NCI-H2171 (cell line): ENCODE measurements around the gene TGDS.
"Not testable (repeated sequence)": the region's sequence is repeated elsewhere in the genome, so short reads cannot be mapped to it uniquely, and the experiment has no call there.

Source experiments
- DNase-seq: peaks from one replicate; lab custom pipeline; 2025; lab: John Stamatoyannopoulos, UW

Gene TGDS

DNA sequence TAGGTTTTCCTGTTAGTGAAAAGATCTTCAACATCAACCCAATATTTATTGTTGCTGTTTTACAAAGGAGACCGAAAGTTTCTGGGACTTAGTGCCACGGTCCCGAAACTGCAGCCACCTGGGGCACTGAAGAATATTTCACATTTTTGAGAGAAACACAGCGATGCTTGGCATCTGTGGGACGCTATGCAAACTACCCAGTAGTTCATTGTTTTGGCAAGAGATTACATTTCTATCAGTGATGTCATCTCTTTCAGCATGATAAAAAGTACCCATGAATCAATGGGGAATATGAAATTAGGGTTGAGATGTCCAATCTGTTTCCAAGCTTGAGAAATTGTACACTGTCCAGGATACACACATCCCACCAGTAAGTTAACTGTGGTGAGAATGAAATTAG is 43.9 kb downstream of the TGDS start:
- no peak for DNase-seq

GRCh38 chr13:94550062-94550738 is 45.8 kb downstream of the TGDS start:
- DNase-seq: no peak

- DNase-seq: peak; percentile 85
These were observed 46.5 kb downstream of the TGDS start for GRCh38 chr13:94549232-94550061.

DNA sequence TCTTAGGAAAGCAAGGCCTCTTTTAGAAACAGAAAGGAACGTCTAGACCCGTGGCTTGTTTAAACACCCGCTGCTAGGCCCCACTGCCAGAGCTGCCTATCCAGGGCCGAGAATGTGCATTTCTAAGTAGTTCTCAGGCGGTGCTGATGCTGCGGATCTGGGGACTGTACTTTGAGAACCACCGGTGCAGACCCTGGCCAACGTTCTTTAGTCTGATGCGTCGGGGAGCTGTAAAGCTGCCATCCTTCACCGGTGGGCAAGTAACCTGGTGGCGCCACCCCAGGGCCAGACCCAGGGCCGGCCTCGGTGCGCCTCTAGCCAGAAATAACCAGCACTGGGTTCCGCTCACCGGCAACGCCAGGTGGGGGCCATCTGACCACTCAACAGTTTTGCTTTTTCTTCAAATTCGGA is 47.1 kb downstream of the TGDS start:
- DNase-seq: no peak

- no peak for DNase-seq
These were observed 47.6 kb downstream of the TGDS start for GRCh38 chr13:94548382-94548781.

- no peak for DNase-seq
These were observed 49.7 kb downstream of the TGDS start for GRCh38 chr13:94546061-94546839.

- DNase-seq: no peak
These were observed 51.0 kb downstream of the TGDS start for GRCh38 chr13:94544922-94545321.

GRCh38 chr13:94542917-94543316 is 53.0 kb downstream of the TGDS start:
- no peak for DNase-seq

GRCh38 chr13:94537740-94538630 is 58.0 kb downstream of the TGDS start:
- DNase-seq: no peak

GRCh38 chr13:94535775-94536174 is 60.2 kb downstream of the TGDS start:
- no peak for DNase-seq

DNA sequence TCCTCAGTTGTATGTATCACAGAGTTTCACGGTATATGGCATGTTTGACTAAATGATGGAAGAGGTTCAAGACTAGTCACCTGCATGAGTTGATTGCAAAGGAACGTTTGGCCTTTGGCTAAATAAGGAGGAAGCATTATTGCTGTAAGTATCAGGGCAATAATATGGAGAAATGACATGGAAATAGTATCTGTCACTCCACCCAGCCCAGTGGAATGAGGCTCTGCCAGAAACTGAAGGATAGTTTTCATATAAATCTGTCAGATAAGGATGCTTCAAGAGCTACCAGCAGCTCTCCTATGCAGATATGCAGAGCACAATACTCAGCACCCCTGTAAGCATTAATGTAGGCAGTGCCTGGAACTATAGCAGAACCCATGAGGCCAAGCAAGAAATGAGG is 60.7 kb downstream of the TGDS start:
- no peak for DNase-seq

DNA sequence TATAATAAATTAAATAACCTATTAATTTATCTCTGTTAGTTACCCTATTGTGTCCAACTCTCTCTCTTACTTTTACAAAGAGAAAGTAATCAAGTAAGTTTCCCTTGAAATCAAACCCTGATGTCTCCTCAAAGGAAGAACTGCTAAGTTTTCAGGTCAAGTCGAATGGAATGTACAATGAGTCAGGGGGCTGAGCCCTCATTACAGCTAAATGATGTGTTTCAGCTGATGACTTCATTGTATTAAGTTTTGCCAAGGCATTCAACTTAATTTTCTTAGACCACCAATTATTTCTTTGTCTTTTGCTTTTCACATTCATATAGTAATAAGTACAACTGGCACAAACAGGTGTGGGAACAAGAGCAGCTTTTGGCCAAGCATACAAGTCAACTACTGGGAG is 61.8 kb downstream of the TGDS start:
- DNase-seq: no peak

- not testable (repeated sequence) for DNase-seq
These were observed 63.7 kb downstream of the TGDS start for GRCh38 chr13:94532278-94532677.

DNA sequence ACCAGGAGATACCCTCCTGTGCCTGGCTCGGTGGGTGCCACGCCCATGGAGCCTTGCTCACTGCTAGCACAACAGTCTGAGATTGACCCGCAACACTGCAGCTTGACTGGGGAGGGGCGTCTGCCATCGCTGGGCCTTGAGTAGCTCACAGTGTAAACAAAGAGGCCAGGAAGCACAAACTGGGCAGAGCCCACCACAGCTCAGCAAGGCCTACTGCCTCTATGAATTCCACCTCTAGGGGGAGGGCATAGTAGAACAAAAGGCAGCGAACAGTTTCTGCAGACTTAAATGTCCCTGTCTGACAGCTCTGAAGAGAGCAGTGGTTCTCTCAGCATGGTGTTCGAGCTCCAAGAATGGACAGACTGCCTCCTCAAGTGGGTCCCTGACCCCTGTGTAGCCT is 69.0 kb downstream of the TGDS start:
- not testable (repeated sequence) for DNase-seq

- DNase-seq: no peak
These were observed 70.2 kb downstream of the TGDS start for GRCh38 chr13:94525781-94526180.

GRCh38 chr13:94524407-94524806 is 71.5 kb downstream of the TGDS start:
- DNase-seq: no peak
